HG02642 (cell line): ENCODE data around the gene KDM5B.
"Not testable (repeated sequence)": the region's sequence is repeated elsewhere in the genome, so short reads cannot be mapped to it uniquely, and the experiment has no call there.

Experiments used
- ATAC-seq: cut with Tn5 transposase; IDR thresholded peaks from one replicate; pipeline ENCODE4 v1.9.1; 2021; ENCODE audit warnings: mild to moderate bottlenecking; ENCODE audit not compliant: unreplicated experiment, poor library complexity

The KDM5B gene

GRCh38 chr1:202716654-202717053, 91.6 kb downstream of the KDM5B start:
- ATAC-seq, result no peak

- not testable (repeated sequence) for ATAC-seq
Observed at GRCh38 chr1:202714202-202714601, 94.0 kb downstream of the KDM5B start.

GRCh38 chr1:202713110-202713509, 95.1 kb downstream of the KDM5B start:
- no peak for ATAC-seq

- ATAC-seq, result no peak
Observed at GRCh38 chr1:202711949-202712635, 96.1 kb downstream of the KDM5B start.

- no peak for ATAC-seq
Observed at GRCh38 chr1:202710070-202711045, 97.9 kb downstream of the KDM5B start, which contains the start of gene SYT2. TSS of gene SYT2 (minus strand) at chr1:202710454. CDS start at chr1:202605772, 104,682 bp downstream.

GRCh38 chr1:202709276-202710041, 98.8 kb downstream of the KDM5B start:
- no peak for ATAC-seq

GRCh38 chr1:202708456-202709275, 99.6 kb downstream of the KDM5B start:
- no peak for ATAC-seq

- no peak for ATAC-seq
Observed at GRCh38 chr1:202706851-202707250, 101.4 kb downstream of the KDM5B start.

GRCh38 chr1:202704601-202705000, 103.6 kb downstream of the KDM5B start:
- no peak for ATAC-seq

- ATAC-seq, result no peak
Observed at GRCh38 chr1:202703191-202703590, 105.0 kb downstream of the KDM5B start.

GRCh38 chr1:202702088-202702487, 106.1 kb downstream of the KDM5B start:
- ATAC-seq, result no peak

- no peak for ATAC-seq
Observed at GRCh38 chr1:202701200-202701599, 107.0 kb downstream of the KDM5B start.

- no peak for ATAC-seq
Observed at GRCh38 chr1:202700061-202700460, 108.2 kb downstream of the KDM5B start.

GRCh38 chr1:202698276-202698675, 109.9 kb downstream of the KDM5B start:
- ATAC-seq, result no peak

GRCh38 chr1:202697038-202697437, 111.2 kb downstream of the KDM5B start:
- ATAC-seq, result no peak

- no peak for ATAC-seq
Observed at GRCh38 chr1:202694314-202694713, 113.9 kb downstream of the KDM5B start.

- no peak for ATAC-seq
Observed at GRCh38 chr1:202692959-202693555, 115.2 kb downstream of the KDM5B start.

- ATAC-seq, result no peak
Observed at GRCh38 chr1:202691816-202692215, 116.4 kb downstream of the KDM5B start.
